LoVo (cell line): ENCODE data around the gene FIGN.

ENCODE experiments used
- DNase-seq: peaks from one replicate; pipeline ENCODE4 v3.0.0-alpha.2; 2016; ENCODE audit warnings: low spot score

FIGN gene

DNA sequence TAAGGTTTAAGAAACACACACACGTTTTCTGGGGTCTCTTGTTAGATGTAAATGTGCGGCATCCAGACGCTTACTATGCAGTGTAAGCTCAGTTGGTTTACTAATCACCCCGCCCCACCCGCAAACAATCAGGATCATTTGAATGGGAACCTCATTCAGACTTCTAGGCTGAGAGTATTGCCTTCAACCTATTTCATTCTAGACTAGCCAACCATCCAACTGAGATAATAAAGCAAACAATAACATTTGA, 1.3 kb upstream of the FIGN start:
- DNase-seq: no peak

DNA sequence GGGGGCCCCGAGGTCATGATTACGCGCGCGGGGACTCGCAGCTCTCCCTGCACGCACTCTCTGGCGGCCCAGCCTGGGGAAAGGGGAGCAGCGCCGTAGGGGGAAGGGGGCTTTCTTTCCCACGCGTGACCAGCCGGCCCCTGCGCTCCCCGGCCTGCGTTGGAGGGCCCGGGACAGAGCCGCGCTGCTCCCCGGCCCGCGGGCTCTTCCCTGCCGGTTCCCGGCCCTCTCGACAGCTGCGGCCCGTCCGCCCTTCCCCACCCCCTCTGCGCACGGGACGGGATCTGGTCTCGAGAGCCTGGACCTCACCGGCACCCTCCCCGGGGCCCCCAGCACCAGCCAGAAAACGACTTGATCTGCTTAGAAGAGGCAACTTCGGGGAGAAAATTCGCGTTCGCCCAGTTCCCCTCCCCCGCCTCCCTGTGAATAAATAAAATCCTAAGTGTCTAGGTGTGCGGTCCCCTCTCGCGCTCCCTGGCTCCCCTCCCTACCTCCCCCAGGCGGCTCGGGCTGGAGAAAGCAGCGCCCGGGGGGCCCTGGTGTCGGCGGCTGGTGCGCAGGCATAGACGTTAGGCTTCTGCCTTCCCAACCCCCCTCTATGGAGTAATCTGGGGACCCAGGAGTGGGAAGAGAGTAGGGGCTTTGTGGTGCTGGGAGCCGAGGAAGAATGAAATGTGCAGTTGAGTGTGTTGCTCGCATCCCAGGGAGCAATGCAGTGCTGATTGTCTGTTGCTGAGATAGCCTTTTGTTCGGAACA, 803 bp upstream of the FIGN start:
- no peak for DNase-seq

DNA sequence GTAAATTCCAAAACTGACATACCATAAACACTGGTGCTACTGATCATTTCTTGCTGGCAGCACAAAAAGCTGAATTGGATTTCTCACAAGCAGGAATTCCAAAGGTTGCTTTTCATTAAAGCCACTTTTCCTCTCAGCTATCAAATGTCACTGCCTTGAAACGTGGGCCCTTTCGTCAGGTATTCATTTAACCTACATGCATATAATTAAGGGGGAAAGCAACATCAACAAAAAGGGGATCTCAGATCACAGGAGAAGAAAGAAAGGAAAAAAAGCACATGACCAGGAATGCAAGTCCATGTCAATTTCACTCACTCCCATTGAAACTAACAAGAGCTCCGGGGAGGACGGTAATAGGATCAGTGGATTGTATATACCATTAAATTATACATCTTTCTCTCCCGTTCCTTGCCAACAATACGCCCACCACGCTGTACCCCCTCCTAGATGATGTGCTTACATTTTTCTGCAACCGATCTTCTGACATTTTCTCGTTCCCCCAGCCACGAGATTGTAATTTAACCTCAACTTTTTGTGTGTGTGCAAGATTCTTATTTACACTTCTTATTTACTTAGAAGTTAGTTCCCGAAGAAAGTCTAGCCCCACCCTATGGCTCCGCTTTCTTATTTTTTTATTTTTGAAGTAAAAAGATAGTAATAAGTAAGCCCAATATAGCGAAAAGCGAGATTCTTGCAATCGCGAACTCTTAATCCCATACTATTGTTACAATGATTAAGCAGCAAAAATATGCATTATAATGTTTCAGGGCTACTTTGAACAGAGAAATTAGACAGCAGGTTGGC, 725 bp downstream of the FIGN start:
- DNase-seq: no peak

GRCh38 chr2:163734401-163734800, 1.4 kb downstream of the FIGN start:
- DNase-seq: no peak

DNA sequence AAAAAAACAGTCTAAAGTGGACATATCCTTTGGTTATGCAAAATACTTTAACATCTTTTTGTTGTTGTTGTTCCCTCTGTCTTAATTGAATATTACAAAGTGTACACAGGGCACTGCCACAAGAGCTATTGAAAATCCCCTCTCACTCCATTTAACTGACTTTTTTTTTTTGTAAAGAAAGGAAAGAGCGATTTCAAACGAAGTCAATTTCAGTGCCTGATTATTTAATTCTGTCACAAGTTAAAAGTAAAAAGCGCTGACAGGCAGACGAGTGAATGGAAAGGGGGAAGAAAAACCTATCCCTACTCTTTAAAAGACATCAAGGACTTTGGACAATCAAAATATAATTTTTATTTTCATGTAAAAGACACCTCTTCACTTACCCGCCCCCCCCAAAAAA, 1.9 kb downstream of the FIGN start:
- no peak for DNase-seq

GRCh38 chr2:163733301-163733938, 2.4 kb downstream of the FIGN start:
- no peak for DNase-seq

- DNase-seq: no peak
Measured at GRCh38 chr2:163732727-163733126, 3.1 kb downstream of the FIGN start.

DNA sequence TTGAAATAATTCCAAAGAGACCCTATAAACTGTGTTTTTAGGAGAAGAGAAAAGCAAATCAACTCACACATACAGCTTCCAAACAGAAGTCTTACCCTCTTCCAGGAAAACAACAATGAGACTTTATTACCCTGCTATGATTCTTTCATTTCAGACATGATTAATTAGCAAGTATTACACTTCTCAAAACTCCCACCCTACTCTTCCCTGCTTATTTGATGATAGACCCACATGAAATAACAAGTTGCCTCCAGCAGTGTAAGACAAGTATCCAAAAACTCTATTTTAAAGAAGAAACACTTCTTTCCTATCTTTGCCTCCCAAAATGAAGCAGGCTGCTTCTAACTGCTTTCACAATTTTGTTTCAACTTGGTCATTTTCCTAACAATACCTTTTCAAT, 4.1 kb downstream of the FIGN start:
- DNase-seq: no peak

- DNase-seq: no peak
Measured at GRCh38 chr2:163730556-163730955, 5.3 kb downstream of the FIGN start.

DNA sequence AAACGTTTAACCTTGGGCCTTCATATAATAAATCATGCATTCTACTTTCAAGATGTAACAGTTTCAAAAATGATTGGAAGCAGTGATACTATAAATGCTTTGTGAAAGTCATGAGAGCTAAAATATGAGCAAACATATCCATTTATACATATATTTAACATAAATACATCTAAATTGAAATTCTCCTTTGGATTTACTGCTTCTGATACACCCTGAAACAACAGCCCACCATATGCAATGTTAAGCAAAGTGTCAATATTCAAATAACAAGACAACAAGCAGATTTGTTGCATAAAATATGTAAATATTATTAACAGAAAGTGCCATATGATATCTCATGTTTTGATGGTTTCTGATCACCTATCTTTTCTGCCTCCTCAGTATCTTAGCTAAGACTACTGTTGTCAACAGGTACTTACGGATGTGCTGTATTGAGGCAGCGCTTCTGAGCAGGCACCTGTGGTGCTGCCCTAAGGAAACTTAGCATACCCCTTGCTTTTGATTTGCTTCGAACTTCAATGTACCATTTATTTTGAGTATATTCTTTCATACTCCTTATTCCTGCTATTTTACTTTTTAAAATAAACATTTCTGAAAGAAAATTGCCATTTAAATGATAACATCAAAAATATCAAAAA, 6.1 kb downstream of the FIGN start:
- no peak for DNase-seq

GRCh38 chr2:163723881-163724280, 11.9 kb downstream of the FIGN start:
- DNase-seq: no peak

GRCh38 chr2:163723348-163723747, 12.5 kb downstream of the FIGN start:
- no peak for DNase-seq

DNA sequence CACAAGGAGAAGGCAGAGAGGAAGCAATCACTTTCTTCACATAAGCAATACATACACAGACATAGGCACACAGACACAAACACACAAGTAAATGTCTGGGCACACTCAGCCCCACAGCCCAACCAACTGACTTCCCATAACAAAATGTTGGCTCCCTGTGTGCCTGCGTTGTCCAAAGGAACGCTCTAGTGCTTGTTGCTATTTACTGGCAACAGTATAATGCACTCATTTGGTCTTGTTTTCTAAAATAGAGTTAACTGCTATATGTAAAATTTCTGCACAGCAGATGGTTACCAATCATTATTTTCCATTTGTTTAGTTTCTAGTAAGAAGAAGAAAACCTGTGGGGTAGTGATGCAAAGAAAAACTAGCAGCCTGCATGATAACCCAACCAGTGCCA, 16.5 kb downstream of the FIGN start:
- no peak for DNase-seq

DNA sequence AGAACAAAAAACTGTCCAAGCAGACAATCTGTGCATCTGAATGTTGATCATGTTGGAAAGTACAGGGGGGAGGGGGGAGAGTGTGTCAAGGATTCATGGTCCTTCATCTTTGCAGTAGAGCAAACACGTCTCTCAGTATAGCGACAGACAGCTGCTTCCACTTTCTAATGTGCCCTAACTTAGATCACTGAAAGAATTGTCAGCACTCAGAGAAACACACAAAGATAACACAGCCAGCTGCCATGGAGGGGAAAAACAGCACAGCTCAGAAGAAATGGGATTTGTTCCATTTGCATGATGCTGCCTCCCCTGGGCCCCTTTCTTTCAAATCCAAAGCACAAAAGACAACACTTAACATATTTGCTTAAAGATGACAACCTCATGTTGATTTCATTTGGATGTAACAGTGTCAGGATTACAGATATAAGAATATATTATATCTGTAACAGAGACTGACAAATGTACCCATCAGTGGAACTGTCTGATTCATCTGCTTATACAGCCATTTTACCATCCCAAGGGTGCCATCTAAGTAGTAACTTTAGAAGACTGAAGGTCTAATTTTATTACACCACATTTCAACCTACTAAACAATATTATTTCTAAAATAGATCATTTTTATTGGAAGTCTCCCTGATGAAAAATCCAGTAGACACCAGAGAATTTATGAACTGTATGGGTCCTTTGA, 17.7 kb downstream of the FIGN start:
- DNase-seq: no peak

- no peak for DNase-seq
Measured at GRCh38 chr2:163717515-163717914, 18.3 kb downstream of the FIGN start.

DNA sequence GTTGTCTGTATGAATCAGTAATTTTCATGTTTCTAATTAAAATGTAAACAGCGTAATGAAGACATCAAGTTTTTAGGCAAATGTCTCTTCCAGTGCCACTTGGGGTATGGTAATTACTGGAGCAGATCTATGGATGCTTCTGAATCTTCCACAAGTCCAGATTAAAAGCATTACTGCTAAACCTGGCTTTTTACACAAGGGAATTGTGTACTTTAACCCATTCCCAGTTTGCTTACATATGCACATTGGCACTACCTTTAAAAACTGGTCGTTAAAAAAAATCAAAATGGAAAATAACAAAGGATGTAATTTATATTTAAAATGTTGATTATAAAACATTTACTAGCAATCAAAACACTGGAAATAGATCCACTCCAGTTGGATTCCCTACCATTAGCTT, 19.7 kb downstream of the FIGN start:
- DNase-seq: no peak

GRCh38 chr2:163715668-163716067, 20.1 kb downstream of the FIGN start:
- no peak for DNase-seq

DNA sequence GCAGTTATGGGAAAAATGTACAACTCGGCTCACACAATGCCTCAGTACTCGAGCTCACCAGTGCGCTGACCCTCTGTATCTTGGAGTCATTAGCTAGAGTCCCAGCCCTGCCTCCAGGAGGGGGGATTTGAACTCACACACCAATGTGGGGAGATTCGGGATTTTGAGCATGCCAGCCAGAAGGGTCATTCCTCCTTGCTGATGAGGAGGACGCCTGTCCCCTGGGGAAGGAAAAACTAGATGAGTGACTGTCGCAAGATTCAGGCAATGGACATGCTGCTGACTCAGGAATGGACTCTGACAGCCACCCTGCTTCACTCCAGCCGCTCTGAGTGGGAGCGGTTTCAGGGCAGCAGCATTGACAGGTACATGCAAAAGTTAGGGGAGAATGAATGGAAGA, 20.6 kb downstream of the FIGN start:
- DNase-seq: no peak

DNA sequence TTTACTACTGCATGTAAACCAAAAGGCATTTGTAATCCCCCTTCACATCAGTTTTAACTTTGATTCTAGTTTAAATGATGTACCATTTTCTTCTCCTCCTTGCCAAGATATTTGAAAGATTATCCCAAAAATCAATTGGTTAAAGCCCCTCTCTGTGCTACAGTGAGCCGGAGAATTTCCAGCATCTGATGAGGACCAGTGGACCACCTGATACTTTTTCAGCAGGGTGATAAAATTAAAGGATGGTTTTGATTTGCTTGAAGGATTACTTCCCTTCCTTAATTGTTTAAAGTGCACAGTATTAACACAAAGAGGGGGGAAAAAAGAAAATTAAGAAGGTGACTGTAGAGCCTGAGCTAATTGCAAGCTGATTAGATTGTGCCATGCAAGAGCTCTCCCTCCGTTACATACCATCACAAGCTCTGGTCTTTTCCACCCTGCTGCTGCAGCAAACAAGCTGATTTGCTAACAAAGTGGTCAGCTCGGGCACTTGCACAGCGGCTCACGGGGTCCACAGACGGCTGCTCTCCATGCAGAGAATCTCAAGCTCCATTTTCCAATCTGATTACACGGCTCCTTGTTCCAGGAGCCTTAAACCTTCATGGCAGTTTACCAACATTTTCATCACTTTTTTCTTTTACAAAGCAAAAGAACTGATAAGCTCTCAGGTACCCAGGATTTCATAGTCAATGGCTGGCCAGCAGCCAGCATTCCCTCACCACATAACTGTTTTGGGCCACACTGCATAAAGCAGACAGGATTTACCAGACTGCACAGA, 22.1 kb downstream of the FIGN start:
- no peak for DNase-seq

GRCh38 chr2:163711699-163712098, 24.1 kb downstream of the FIGN start:
- no peak for DNase-seq

DNA sequence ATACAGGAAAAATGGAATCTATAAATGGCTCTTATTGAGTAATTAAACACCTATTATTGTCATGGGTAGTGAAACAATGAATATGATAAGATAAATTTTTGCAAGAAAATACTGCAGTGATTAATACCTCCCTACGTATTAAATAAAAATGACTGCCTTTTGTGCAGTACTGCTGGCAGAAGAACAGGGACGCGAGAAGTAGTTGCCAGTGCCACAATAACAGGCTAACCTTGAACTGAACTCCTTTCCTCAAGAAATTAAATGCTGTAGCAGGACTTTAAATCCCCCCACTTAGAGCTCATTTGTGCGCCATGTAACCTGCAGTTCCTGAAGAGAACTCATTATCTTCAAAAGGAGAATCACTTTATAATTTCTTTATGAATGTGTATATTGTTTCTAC, 24.6 kb downstream of the FIGN start:
- no peak for DNase-seq

- DNase-seq: no peak
Measured at GRCh38 chr2:163709270-163709669, 26.5 kb downstream of the FIGN start.
